HepG2 (cell line): ENCODE results near the gene PTPRU. TPM values are rescaled to one million over a fixed set of nuclear protein-coding genes. Genes with fewer than 3 reads are reported as not detected.
A peak's percentile ranks its signal among the peaks of the same experiment; 100 is the strongest.

Experiments used
- ATAC-seq: fragments of 200-7000 bp; cut with Tn5 transposase; 3 replicates; pipeline ENCODE4 v1.9.1; 2020; ENCODE audit warnings: mild to moderate bottlenecking, moderate library complexity
- BruUV-seq: library from RNA; stranded (reverse); fragments of 400-500 nt; replicated peaks from 2 replicates; lab custom pipeline; 2021; lab: Mats Ljungman, UMichigan
- CTCF ChIA-PET: fragments of 300-600 bp; formaldehyde crosslinking; extraction: SDS; loops from one replicate; lab custom pipeline; 2021; ENCODE audit warnings: low total read pairs, inconsistent platforms, low intra/inter-chr PET ratio; lab: Yijun Ruan, JAX
- POLR2A ChIA-PET: fragments of 350-600 bp; sonication (Branson Sonifier 250); formaldehyde crosslinking; loops from one replicate; lab custom pipeline; 2020; ENCODE audit warnings: antibody characterized with exemption, inconsistent platforms; lab: Yijun Ruan, JAX
- DNase-seq: peaks from one replicate; pipeline ENCODE4 v3.0.0-alpha.2; 2015; ENCODE audit warnings: low spot score
- FAIRE-seq: peaks from 3 replicates; lab custom pipeline; 2011; peaks lifted over from hg19 to GRCh38; lab: Jason Lieb, UNC
- H2AFZ ChIP-seq: one replicate; pipeline ENCODE4 v1.6.1; 2011; ENCODE audit warnings: low read length, inconsistent platforms
- H3K27ac ChIP-seq: fragments of 300-600 bp; 3 replicates; pipeline ENCODE4 v1.8.0; 2011; ENCODE audit warnings: mixed run types, mild to moderate bottlenecking, mixed read lengths, low read length, inconsistent platforms; ENCODE audit not compliant: insufficient read depth; ENCODE audit errors: extremely low read length
- H3K27me3 ChIP-seq, 2 experiments: fragments of 200-600 bp in 1 of 2; 2 replicates in 1 of 2; 3 replicates in 1 of 2; pipeline versions ENCODE4 v1.6.0 to v1.8.0; 2011; ENCODE audit warnings: low read length in 2 of 2, mild to moderate bottlenecking in 2 of 2, moderate library complexity in 2 of 2, inconsistent platforms in 1 of 2; ENCODE audit not compliant: insufficient read depth in 2 of 2, control insufficient read depth in 1 of 2
- H3K36me3 ChIP-seq, 2 experiments: fragments of 200-600 bp in 1 of 2; replicated peaks in 1 of 2; 2 replicates in 1 of 2; 3 replicates in 1 of 2; pipeline versions ENCODE4 v1.5.1 to v1.8.0; 2011; ENCODE audit warnings: low read length in 2 of 2, inconsistent platforms in 1 of 2; ENCODE audit not compliant: insufficient read depth in 2 of 2, control insufficient read depth in 1 of 2
- H3K4me1 ChIP-seq: 2 replicates; pipeline ENCODE4 v1.5.1; 2012; ENCODE audit warnings: low read length, inconsistent platforms; ENCODE audit not compliant: insufficient read depth
- H3K4me2 ChIP-seq: 2 replicates; pipeline ENCODE4 v1.6.0; 2011; ENCODE audit warnings: low read depth, low read length, inconsistent platforms
- H3K4me3 ChIP-seq, 3 experiments: fragments of 200-600 bp in 1 of 3; sonication (generic), shearing (Covaris generic) in 1 of 3; replicated peaks in 1 of 3; 2 replicates each; pipeline ENCODE4 v1.5.1; 2011 to 2016; ENCODE audit warnings: low read length in 3 of 3, inconsistent platforms in 2 of 3, low read depth in 2 of 3, mild to moderate bottlenecking in 2 of 3, control low read depth in 1 of 3, mixed read lengths in 1 of 3; ENCODE audit not compliant: insufficient read depth in 1 of 3
- H3K79me2 ChIP-seq: one replicate; pipeline ENCODE4 v1.6.1; 2011; ENCODE audit warnings: low read length, inconsistent platforms; ENCODE audit not compliant: insufficient read depth
- H3K9ac ChIP-seq: 2 replicates; pipeline ENCODE4 v1.6.0; 2011; ENCODE audit warnings: mild to moderate bottlenecking, low read depth, low read length, inconsistent platforms; ENCODE audit not compliant: insufficient read depth
- H3K9me3 ChIP-seq: 2 replicates; pipeline ENCODE4 v1.5.1; 2012; ENCODE audit warnings: mild to moderate bottlenecking, low read length
- H4K20me1 ChIP-seq: 2 replicates; pipeline ENCODE4 v1.6.0; 2011; ENCODE audit warnings: inconsistent platforms, mild to moderate bottlenecking, low read length, moderate library complexity; ENCODE audit not compliant: insufficient read depth
- ATF6 ChIP-seq: sonication (generic); formaldehyde crosslinking; conservative IDR thresholded peaks from 2 replicates; pipeline ENCODE4 v1.4.0; 2020; ENCODE audit warnings: missing genetic modification reagents
- DRAP1 ChIP-seq: IDR thresholded peaks from 2 replicates; pipeline ENCODE4 v1.6.1; 2016; ENCODE audit warnings: missing genetic modification reagents, missing compliant biosample characterization
- FOXA1 ChIP-seq, 2 experiments: fragments of 450-650 bp in 1 of 2; sonication (generic) in 1 of 2; formaldehyde crosslinking in 1 of 2; IDR thresholded peaks; 2 replicates each; pipeline versions ENCODE4 v1.4.0 to v1.6.1; 2016 to 2020; ENCODE audit warnings: missing genetic modification reagents in 1 of 2
- GMEB1 ChIP-seq: sonication (generic); formaldehyde crosslinking; IDR thresholded peaks from 2 replicates; pipeline ENCODE4 v1.5.1; 2020; ENCODE audit warnings: missing genetic modification reagents, mild to moderate bottlenecking, borderline replicate concordance
- KDM5B ChIP-seq: sonication (generic); formaldehyde crosslinking; IDR thresholded peaks from 2 replicates; pipeline ENCODE4 v1.4.0; 2020; ENCODE audit warnings: missing genetic modification reagents, mild to moderate bottlenecking, borderline replicate concordance
- KDM6A ChIP-seq: IDR thresholded peaks from 2 replicates; pipeline ENCODE4 v1.6.1; 2016; ENCODE audit warnings: low read depth
- PHF21A ChIP-seq: sonication (generic); formaldehyde crosslinking; IDR thresholded peaks from 2 replicates; pipeline ENCODE4 v1.5.0; 2020; ENCODE audit warnings: mild to moderate bottlenecking, missing genetic modification reagents
- YEATS2 ChIP-seq: sonication (generic); formaldehyde crosslinking; IDR thresholded peaks from 2 replicates; pipeline ENCODE4 v1.4.0; 2020; ENCODE audit warnings: missing genetic modification reagents, borderline replicate concordance
- ZBTB20 ChIP-seq: sonication (generic); formaldehyde crosslinking; IDR thresholded peaks from 2 replicates; pipeline ENCODE4 v1.8.1; 2023; ENCODE audit warnings: missing genetic modification reagents, low read depth, mild to moderate bottlenecking, borderline replicate concordance
- ZBTB49 ChIP-seq: sonication (generic); formaldehyde crosslinking; IDR thresholded peaks from 2 replicates; pipeline ENCODE4 v1.4.0; 2020; ENCODE audit warnings: missing genetic modification reagents, borderline replicate concordance
- ZNF275 ChIP-seq: sonication (generic); formaldehyde crosslinking; IDR thresholded peaks from 2 replicates; pipeline ENCODE4 v1.8.0; 2022; ENCODE audit warnings: missing genetic modification reagents, mild to moderate bottlenecking, inconsistent platforms, borderline replicate concordance
- ZNF510 ChIP-seq: sonication (generic); formaldehyde crosslinking; IDR thresholded peaks from 2 replicates; pipeline ENCODE4 v1.4.0; 2020; ENCODE audit warnings: low read depth, mild to moderate bottlenecking, missing genetic modification reagents
- ZNF576 ChIP-seq: sonication (generic); formaldehyde crosslinking; IDR thresholded peaks from 2 replicates; pipeline ENCODE4 v1.4.0; 2020; ENCODE audit warnings: mild to moderate bottlenecking, missing genetic modification reagents
- ZSCAN21 ChIP-seq: sonication (generic); formaldehyde crosslinking; IDR thresholded peaks from 2 replicates; pipeline ENCODE4 v1.8.0; 2022; ENCODE audit warnings: mild to moderate bottlenecking, missing genetic modification reagents, moderate library complexity, borderline replicate concordance
- WGBS: methylation state at CpG from one replicate; pipeline ENCODE4 v1.1.6; 2017; ENCODE audit warnings: low lambda C conversion rate; 5-methylcytosine and 5-hydroxymethylcytosine counted together
- in situ Hi-C: cut with HindIII; loops from 2 replicates; pipeline ENCODE4 v1.10.0; 2017; ENCODE audit warnings: low pct_unique_long_range_greater_than_20kb; ENCODE audit not compliant: extremely low pct_ligation_motif_present
- intact Hi-C: fragments of 100-400 bp; cut with micrococcal nuclease; formaldehyde crosslinking; loops from one replicate; pipeline ENCODE4 v1.10.0; 2022; ENCODE audit not compliant: unreplicated experiment
- polyA plus RNA-seq, 8 experiments: library from polyadenylated mRNA; depleted of rRNA in 3 of 8; stranded (reverse) in 7 of 8; unstranded in 1 of 8; fragments of >200 nt; fragmentation: Illumina TruSeq in 4 of 8; extraction: Trizol in 4 of 8; gene quantifications; 2 replicates each; pipeline versions ENCODE4 v1.2.1 to v1.2.3, GENCODE V29; 2011 to 2016; ENCODE audit warnings: low read depth in 4 of 8, missing spikeins in 1 of 8, mixed read lengths in 1 of 8; ENCODE audit not compliant: insufficient read depth in 1 of 8
- total RNA-seq, 5 experiments: library from RNA; depleted of rRNA; stranded (reverse); fragments of >200 nt; fragmentation: Illumina TruSeq; extraction: Trizol; gene quantifications; 2 replicates each; pipeline ENCODE4 v1.2.3, GENCODE V29; 2016; ENCODE audit warnings: low read depth in 1 of 5

PTPRU gene
- total and polyA plus RNA-seq, 2 of the 13 experiments (the other 11 are each of a cell fraction or from before 2014, with no cell fraction given): 21.6 to 22.3 TPM

GRCh38 chr1:29238620-29239002 lies 2.3 kb downstream of the PTPRU start (continued):
- TF ChIP-seq ATF6 (CRISPR knock-in tag) (no peak), PHF21A (CRISPR knock-in tag) (0 out of 2 replicates have a peak, but pooled peaks have one; percentile 17), GMEB1 (CRISPR knock-in tag) (no peak), KDM6A (no peak), DRAP1 (no peak), ZSCAN21 (no peak), ZNF510 (CRISPR knock-in tag) (0 out of 2 replicates have a peak, but pooled peaks have one; percentile 4), ZBTB20 (0 out of 2 replicates have a peak, but pooled peaks have one; percentile 33)

GRCh38 chr1:29239142-29239541 lies 2.8 kb downstream of the PTPRU start:
- peaks cover 28% of the 10 kb centered on the region for H3K4me1 ChIP-seq
- in situ Hi-C loops: loop anchor here (10.0 kb wide), 3 partner anchors 216 to 866 kb away; no protein-coding TSS in a partner anchor
- peaks cover 10% of the 10 kb centered on the region; the same call in 1 of the 2 replicates for H4K20me1 ChIP-seq
- H3K79me2 ChIP-seq: peaks cover 26% of the 10 kb centered on the region
- peak; percentile 92 for FAIRE-seq
- ChIA-PET POLR2A (interaction anchor here (1.2 kb wide), 1 partner anchor 9 kb away, joined by 4 read pairs; the partner anchor contains the start of gene MECR), CTCF (no interaction called here)
- H3K36me3 ChIP-seq: no peaks in the 10 kb centered on the region
- no TSS peak for BruUV-seq
- DNase-seq: peak; percentile 86
- peak; percentile 56 for ATAC-seq
- no peak overlapping the region for H2AFZ ChIP-seq
- peaks cover 0 to 6% of the 10 kb centered on the region in 2 experiments; a peak in 1 of 5 replicates for H3K27me3 ChIP-seq
- H3K9ac ChIP-seq: no peak overlapping the region
- H3K4me3 ChIP-seq: peak overlapping the region; percentile 69 to 99 (median 88)
- H3K27ac ChIP-seq: no peak overlapping the region
- peak overlapping the region; percentile 98 for H3K4me2 ChIP-seq
- WGBS: 0% methylated on average over 4 of the region's 7 CpGs
- H3K9me3 ChIP-seq: no peaks in the 10 kb centered on the region
- intact Hi-C loops: loop anchor here (10.0 kb wide), 2 partner anchors 106 to 1466 kb away; no protein-coding TSS in a partner anchor
- TF ChIP-seq ZNF275: no peak
- TF ChIP-seq KDM5B (CRISPR knock-in tag): no peak
- 0 out of 2 replicates have a peak, but pooled peaks have one; percentile 29 for TF ChIP-seq YEATS2 (CRISPR knock-in tag)
- TF ChIP-seq ZNF576: no peak
- TF ChIP-seq ZBTB49 (CRISPR knock-in tag): no peak
- no peak for TF ChIP-seq FOXA1 (IDR thresholded peaks at IDR 0.05)
- no peak for TF ChIP-seq FOXA1 (CRISPR knock-in tag; IDR thresholded peaks at IDR 0.05)
